ENCODE measurements around the gene NRAS.

Gene NRAS

DNA sequence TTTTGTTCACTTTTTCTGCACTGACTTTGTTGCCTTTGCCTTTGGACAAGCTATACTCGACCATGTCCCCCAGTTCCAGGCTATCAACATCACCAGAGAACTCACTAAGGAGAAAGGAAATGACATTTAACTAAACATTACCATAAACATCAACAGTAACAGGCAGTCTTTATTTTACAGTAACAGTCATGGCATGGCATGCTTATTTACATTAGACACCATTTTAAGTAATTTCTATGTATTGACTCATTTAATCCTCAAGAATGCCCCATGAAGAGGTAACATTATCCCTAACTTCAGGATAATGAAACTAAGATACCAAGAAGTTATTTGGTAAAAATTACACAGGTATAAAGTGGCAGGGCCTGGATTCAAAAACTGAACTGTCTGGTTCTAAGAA is 8.7 kb upstream of the NRAS start:
- DNase-seq (ENCODE audit: low spot score) = no peak

DNA sequence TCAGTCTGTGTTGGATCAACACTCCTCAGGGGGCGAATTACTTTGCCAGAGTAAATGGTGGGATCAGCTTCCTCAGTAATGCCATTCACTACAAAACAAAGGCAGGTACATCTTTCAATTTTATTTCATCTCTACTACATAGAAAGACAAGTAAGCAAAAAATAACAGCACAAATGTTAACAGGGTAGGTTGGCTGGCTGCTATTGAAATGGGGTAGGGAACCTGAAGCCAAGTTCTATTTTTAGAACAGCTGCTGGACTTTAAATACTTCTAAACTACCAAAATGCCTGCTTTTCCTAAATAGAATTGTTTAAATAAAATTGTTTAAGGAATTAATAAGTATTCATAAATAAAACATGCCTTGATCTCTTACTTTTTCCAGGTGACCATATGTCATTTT is 7.3 kb upstream of the NRAS start:
- no peak for DNase-seq (ENCODE audit: low spot score)

DNA sequence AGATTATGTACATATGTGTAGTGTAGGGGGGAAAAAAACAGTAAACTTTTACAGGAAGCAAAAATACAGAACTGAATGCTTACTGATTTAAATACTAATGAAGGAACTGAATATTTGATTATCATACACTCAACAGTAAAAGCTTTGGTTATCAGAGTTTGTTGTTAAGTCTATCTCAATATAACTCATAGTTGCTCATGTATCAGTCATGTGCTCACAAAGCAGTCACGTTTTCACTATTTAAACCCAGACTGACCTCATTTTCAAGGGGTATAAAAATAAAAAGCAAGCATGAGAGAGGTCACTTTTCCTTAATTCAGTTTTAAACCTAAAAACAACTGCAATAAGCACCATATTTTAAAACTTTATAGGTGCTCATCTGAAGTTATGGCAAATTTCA is 6.9 kb upstream of the NRAS start:
- DNase-seq (ENCODE audit: low spot score) = no peak

DNA sequence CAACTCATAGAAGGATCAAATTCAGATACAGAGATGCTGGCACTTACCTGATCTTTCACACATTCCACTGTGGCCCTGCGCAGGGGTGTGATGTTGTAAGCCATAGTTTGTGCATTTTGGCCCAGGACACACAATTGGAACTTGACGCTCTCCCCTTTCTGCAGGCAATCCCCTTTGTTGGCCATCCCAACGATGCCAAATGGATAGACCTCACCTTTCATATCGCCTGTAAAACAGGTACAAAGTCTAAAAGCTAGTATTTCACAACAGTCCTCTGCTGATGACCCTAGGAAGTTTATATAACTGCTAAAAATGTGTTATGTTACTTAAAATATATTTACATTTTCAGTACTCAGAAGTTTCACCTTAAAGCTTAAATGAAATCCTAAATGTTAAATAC is 3.9 kb upstream of the NRAS start:
- DNase-seq (ENCODE audit: low spot score) = no peak

DNA sequence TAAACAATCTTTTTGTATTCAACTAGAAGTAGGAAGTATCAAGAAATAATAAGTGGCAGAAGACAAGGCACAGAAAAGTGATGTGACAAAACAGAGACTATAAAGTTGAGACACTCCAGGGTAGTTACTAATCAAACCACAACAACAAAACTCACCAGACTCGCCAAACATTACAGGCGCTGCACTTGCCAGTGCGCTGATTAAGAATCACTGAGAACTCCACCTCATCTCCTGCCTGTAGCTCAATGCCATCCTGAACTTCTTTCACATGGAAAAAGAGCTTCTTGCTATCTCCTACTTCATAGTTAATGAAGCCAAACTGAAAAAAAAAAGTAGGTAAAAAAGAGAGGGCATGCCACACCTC is 2.8 kb upstream of the NRAS start:
- no peak for DNase-seq (ENCODE audit: low spot score)

DNA sequence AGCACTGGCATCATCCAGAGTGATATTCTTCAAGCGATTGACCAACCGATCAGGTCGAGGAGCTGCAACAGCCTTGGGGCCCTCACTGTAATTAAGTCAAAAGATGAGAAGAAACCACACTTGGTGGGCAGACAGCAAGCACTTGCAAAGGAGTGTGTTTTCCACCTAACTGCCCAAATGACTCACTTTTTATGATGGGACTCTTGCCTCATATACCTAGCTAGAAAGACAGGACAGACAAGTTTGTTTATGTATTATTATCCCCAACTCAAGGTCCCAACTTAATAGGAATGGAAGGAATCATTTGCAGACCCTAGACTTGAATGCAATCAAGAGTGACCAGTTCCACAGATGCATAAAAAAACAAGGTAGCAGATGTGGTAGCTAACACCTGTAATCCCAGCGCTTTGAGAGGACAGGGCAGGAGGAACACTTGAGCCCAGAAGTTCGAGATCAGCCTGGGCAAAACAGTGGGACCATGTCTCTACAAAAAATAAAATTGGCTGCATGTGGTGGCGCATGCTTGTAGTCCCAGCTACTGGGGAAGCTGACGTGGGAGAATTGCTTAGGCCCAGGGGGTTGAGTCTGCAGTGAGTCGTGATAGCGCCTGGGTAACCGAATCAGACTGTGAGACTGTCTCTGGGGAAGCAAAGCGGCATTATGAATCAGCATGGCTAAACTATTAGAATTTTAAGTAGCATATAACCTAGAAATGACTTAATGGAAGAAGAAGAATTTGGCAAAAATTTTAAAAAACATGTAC is 2.3 kb upstream of the NRAS start:
- peak; percentile 15 for DNase-seq (ENCODE audit: low spot score)

DNA sequence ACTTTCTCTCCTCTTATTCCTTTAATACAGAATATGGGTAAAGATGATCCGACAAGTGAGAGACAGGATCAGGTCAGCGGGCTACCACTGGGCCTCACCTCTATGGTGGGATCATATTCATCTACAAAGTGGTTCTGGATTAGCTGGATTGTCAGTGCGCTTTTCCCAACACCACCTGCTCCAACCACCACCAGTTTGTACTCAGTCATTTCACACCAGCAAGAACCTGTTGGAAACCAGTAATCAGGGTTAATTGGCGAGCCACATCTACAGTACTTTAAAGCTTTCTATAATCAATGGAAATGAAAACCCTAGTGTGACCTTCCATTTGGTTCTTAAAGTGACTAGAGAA is 643 bp downstream of the NRAS start:
- DNase-seq (ENCODE audit: low spot score) = no peak

DNA sequence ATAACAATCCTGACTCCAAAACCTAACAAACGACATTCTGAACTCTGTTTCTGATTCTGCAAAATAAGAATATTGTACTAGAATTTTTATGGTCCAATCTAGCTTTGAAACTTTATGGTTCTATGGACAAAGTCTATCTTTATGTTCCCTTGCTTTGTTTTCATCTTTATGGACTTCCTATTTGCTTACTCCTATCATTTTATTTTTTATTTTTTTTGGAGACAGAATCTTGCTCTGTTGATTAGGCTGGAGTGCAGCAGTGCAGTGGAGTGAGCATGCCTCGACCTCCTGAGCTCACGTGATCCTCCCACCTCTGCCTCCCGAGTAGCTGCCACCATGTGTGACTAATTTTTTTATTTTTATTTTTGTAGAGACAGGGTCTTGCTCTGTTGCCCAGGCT is 3.6 kb downstream of the NRAS start:
- DNase-seq (ENCODE audit: low spot score) = no peak

DNA sequence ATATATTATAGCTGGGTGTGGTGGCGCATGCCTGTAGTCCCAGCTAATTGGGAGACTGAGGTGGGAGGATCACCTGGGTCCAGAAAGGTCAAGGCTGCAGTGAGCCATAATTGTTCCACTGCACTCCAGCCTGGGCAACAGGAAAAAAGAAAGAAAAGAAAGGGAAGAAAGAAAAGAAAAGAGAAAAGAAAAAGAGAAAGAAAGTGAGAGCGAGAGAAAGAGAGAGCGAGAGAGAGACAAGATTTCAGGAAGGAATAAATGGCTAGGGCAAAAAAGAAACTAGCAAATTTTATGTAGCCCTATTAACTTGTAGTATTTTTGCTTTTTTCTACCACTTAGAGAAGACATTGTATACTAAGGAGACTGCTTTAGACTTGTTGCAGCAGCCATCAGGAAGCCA is 6.2 kb downstream of the NRAS start:
- no peak for DNase-seq (ENCODE audit: low spot score)

DNA sequence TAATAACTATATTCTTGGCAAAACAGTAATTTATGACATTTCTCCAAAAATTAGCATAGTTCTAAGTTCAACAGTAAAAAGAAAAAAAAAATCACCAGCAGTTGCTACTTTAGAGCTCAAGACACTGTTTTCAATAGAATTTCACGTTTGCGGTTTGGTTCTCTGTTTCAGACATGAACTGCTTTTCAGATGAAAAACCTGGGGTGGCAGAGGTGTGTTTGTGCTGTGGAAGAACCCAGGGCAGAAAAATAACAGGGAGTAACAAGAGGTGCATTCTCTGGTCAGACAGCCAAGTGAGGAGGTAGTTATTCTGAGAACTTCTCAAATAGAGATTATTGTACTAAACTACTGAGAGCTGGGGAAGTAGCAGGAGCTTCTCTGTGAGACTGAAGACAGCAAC is 9.0 kb downstream of the NRAS start:
- no peak for DNase-seq (ENCODE audit: low spot score)

DNA sequence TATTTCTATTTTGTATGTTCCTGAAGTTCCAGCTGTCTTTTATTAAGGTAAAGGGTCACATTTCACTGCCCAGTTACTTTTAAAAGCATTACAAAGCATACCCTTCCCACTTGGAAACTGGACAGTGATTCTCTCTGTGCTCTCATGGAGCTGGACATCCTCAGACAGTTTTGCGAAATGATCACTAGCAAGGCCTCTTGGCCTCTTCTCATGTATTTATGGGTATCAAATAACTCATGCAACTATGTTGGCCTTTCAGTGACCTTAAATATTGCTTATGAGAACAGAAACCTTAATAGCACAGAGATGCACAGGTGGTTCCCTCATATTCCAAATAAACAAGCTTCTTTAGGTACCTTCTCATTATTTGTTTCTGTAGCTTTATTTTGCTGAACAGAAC is 13.3 kb downstream of the NRAS start:
- DNase-seq (ENCODE audit: low spot score) = no peak

DNA sequence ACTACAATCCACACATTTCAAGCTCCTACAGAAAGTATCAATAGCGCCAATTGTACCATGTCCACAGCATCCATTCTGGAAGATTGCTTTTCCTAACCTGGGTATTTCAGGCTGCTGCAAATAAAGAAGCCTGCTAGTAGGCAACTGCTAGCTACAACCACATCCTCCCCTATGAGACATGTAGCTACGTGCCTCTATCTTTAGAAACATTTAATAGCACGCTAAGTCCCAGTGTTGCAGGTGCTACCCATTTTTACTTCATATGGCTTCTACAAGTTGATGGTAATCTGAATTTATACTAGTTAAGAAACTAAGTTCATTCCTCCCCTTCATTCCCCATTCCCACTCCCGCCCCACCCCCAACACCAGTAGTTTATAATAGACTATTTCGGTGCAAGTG is 13.8 kb downstream of the NRAS start:
- no peak for DNase-seq (ENCODE audit: low spot score)

DNA sequence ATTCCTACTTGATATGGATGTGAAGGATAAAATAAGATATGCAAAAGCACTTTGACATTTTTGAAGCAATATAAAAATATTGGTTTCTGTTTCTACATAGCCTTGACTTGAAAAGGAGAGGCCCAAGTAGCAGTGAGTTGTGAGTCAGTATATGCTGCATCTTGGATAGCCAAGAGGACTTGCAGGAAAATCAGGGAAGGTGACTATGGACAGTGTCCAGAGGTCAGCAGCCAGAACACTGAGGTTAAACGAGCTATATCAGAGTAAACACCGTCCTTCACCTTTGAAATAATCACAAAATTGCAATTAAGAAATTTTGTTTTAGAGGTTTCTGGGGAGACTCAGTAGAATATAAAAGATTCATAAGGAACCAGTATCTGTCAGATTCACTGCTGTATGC is 14.6 kb downstream of the NRAS start:
- DNase-seq (ENCODE audit: low spot score) = no peak

DNA sequence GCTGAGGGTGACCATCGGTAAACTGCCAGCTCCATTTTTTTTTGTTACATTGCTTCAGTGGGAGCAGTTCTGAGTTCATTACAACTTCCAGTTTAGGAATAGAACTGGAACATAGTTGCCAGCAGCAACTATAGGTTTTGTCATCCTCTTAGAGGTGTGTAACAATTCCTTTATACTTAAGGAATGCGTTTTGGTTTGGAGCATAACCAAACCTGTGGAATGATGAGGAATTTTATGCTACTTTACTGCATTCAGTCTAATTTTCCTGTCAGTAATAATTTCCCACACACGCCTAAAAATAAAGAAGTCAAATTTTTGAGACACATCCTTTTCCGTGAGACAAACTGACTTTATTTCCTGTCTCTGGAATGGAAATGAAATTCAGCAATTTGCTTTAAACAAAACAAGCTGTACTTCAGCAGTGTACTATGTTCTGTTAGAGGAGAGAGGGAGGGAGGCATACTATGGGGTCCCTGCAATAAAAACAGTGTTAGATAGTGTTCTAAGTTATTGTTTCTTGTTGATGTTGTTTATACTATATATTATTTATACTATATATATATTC is 16.5 kb downstream of the NRAS start:
- no peak for DNase-seq (ENCODE audit: low spot score)

DNA sequence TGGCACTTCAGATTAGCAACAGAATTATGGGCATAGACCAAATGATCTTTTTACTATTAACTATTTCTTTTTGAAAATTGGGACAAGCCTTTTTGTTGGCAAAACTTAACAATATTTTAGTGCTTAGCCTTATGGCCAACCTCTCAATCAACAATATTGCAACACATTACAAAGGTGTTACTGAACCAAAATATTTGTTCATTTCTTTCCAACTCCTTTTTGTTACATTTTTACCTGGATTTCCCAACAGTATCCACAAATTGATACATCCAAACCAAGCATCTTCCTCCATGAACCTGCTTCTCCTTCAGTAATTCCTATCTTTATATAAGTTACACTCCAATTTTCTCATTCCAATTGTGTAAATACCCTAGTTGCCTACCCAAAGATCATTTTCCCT is 19.8 kb downstream of the NRAS start:
- DNase-seq (ENCODE audit: low spot score) = no peak

DNA sequence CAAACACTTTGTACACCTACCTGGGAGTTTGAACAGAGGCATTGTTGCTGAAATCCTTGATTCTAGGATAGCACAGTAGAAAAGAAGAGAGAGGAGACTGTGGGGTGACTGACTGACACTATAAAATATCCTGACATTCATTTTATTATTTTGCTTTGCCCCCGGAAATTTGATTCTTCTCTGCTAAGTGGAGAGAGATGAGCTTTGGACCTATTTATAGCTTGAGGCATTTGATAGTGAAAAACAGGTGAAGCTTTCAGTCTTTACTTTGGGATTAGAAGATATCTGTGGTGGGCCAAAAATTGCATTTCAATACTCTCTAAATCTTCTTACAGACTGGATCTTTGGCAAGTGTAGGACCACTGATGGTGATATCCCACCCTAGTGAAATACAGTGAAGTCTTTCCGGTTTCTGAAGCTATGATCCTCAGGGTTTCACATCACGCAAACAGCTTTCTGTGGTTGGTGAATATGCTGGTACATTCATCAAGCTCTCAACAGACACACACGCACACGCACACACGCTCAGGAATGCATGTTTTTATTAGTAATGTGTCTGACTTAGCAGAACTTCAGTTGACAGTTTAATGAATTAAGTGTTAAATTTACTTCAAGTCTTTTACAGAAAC is 21.0 kb downstream of the NRAS start, which contains the start of gene AMPD1:
TSS of gene AMPD1 (minus strand) at position 117 of the 629 bp plus-strand sequence. CDS start at position 42, 75 bp downstream.
- DNase-seq (ENCODE audit: low spot score) = no peak

DNA sequence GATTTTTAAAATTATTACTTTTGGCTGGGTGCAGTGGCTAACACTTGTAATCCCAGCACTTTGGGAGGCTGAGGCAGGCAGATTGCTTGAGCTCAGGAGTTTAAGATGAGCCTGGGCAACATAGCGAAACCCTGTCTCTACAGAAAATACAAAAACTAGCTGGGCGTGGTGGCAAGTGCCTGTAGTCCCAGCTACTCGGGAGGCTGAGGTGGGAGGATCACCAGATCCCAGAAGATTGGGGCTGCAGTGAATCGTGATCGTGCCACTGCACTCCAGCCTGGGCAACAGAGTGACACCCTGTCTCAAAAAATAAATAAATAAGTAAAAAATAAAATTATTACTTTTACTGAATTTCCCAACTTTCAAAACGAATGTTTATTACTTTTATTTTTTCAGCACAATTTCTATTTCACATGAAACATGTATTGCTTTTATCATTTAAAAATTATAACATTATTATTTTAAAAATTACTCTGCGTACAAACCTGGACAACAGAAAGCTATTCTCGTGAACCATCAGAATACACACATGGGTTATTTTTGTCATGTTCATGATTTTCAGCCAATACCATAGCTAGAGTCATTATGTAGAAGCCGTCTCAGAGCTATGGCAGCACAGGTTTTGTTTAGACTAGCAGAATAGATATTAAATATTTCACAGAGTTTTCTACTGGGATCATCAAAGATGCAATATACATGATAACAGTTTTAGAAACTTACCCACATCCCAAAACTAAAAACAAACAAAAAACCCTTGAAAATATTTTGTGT is 21.8 kb downstream of the NRAS start:
- no peak for DNase-seq (ENCODE audit: low spot score)

DNA sequence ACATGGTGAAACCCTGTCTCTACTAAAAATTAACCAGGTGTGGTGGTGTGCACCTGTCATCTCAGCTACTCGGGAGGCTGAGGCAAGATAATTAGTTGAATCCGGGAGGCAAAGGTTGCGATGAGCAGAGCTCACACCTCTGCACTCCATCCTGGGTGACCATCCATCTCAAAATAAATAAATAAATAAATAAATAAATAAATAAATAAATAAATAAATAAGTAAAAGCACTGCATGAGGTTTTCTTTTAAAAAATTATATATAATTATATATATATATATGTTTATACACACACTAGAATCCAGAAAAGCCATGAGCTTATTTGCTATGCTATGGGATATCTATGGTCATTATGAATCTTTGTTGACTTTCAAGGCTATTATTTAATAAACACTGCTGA is 23.6 kb downstream of the NRAS start:
- no peak for DNase-seq (ENCODE audit: low spot score)

DNA sequence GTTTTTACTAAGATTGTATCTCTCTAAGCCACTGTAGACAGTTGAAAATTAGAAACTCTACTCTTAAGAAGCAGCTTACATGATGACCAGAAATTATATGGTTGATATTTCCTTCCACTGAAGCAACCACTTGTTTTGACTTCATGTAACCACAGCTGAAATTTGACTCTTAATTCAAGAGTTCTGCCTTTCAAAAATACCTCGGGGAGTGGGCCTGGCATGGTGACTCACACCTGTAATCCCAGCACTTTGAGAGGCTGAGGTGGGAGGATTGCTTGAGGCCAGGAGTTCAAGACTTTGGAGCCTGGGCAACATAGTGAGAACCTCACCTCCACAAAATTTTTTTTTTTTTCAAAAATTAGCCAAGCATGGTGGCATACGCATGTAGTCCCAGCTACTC is 25.5 kb downstream of the NRAS start:
- DNase-seq (ENCODE audit: low spot score) = no peak

DNA sequence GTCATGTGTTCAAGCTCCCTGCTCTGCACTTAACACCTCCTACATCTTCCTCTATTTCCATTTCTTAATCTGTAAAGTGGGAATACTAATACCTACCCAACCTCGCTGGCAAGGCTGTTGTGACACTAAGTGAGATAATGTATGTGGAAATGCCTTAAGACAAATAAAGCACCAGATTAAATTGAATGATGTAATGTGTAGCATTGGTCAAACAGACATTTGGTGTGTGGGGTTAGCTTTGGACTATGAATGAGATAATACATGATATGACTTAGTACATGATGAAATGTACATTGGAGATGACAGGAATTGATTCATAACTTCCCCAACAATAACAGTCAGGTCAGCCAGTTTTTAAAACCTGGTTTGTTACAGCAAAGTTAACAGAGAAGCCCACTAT is 26.4 kb downstream of the NRAS start:
- no peak for DNase-seq (ENCODE audit: low spot score)

DNA sequence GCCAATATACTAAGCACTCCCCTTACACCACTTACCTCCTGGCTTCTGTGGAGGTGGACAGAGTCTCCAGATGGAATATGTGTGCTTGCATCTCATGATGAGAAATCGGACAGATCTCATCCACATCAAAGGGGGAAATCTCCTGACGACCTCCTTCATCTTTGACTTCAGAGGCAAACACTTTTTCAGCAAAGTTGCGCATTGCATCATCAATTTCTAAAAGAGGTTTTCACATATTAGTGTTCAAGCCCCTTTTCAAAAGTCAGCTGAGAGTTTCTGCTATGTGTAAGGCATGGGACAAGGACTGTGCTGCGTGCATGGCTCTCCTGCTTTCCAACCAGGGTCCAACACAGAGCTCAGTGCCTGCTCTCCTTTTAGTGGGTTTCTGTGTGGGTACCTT is 28.0 kb downstream of the NRAS start:
- no peak for DNase-seq (ENCODE audit: low spot score)

DNA sequence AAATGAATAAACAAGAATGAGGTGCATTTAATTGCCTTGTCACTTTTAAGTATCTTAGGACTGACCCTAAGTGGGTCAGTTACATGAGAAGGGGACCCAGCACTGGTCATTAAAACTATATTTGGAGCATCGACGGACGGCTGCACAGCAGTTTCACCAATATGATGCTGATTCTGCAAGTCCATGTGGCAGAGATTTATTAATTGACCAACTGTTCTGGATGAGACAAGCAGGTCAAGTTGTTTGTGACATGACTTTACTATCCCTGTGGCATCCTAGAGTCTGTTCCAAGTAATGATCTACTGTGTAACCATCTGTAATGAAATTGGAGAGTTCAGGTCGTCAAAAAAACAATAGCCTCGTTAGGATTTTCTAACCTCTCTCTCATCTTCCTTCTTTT is 30.7 kb downstream of the NRAS start:
- no peak for DNase-seq (ENCODE audit: low spot score)

DNA sequence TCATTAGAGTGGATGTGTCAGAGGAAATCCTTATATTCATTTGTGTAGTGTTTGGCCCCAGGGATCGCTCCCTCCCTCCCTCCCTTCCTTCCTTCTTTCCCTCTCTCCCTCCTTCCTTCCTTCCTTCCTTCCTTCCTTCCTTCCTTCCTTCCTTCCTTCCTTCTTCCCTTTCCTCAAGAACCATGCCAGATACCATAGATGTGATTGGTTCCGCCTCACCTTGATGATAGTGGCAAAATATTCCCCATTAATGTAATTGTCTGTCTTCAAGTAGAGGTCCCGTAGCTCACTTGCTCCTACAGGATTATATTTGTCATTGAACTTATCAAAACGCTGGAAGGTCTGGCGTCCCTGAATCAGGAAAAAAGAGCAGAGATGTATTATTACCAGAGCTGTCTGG is 38.9 kb downstream of the NRAS start:
- no peak for DNase-seq (ENCODE audit: low spot score)
